Measurements from ENCODE around the gene EGLN3.

Gene EGLN3

GRCh38 chr14:33917661-33918060 is 33.2 kb downstream of the EGLN3 start:
- TF ChIP-seq GLIS3 (CRISPR knock-in tag; IDR thresholded peaks at IDR 0.05) = no peak
- no peak for TF ChIP-seq CSDC2 (CRISPR knock-in tag; IDR thresholded peaks at IDR 0.05)
- TF ChIP-seq ZC3H10 (CRISPR knock-in tag; IDR thresholded peaks at IDR 0.05) = no peak
- no peak for ATAC-seq

- no peak for TF ChIP-seq ZNF70 (CRISPR knock-in tag; IDR thresholded peaks at IDR 0.05)
- TF ChIP-seq ZC3H10 (CRISPR knock-in tag; IDR thresholded peaks at IDR 0.05) = no peak
- no peak for TF ChIP-seq ZNF565 (CRISPR knock-in tag; conservative IDR thresholded peaks at IDR 0.05; ENCODE audit: low read depth)
- TF ChIP-seq BACH2 (CRISPR knock-in tag; IDR thresholded peaks at IDR 0.05; ENCODE audit: borderline replicate concordance) = no peak
- TF ChIP-seq ZNF8 (CRISPR knock-in tag; IDR thresholded peaks at IDR 0.05) = no peak
- TF ChIP-seq PPARA (CRISPR knock-in tag; IDR thresholded peaks at IDR 0.05; ENCODE audit: borderline replicate concordance) = no peak
- TF ChIP-seq PATZ1 (CRISPR knock-in tag; IDR thresholded peaks at IDR 0.05; ENCODE audit: borderline replicate concordance) = no peak
- no peak for TF ChIP-seq ZFP3 (CRISPR knock-in tag; IDR thresholded peaks at IDR 0.05)
- TF ChIP-seq ISL1 (CRISPR knock-in tag; IDR thresholded peaks at IDR 0.05) = no peak
- TF ChIP-seq GLIS3 (CRISPR knock-in tag; IDR thresholded peaks at IDR 0.05) = no peak
- TF ChIP-seq TOX (CRISPR knock-in tag; IDR thresholded peaks at IDR 0.05; ENCODE audit: borderline replicate concordance) = no peak
- ATAC-seq = no peak
These were observed 34.0 kb downstream of the EGLN3 start for GRCh38 chr14:33916663-33917565.

GRCh38 chr14:33915682-33916081 is 35.2 kb downstream of the EGLN3 start:
- TF ChIP-seq ZFP3 (CRISPR knock-in tag; IDR thresholded peaks at IDR 0.05) (no peak), BACH2 (CRISPR knock-in tag; IDR thresholded peaks at IDR 0.05; ENCODE audit: borderline replicate concordance) (no peak), ZNF565 (CRISPR knock-in tag; conservative IDR thresholded peaks at IDR 0.05; ENCODE audit: low read depth) (no peak), PATZ1 (CRISPR knock-in tag; IDR thresholded peaks at IDR 0.05; ENCODE audit: borderline replicate concordance) (no peak), SNAI2 (CRISPR knock-in tag; IDR thresholded peaks at IDR 0.05) (no peak), POU6F1 (CRISPR knock-in tag; IDR thresholded peaks at IDR 0.05; ENCODE audit: borderline replicate concordance, low read depth) (no peak), CREB5 (CRISPR knock-in tag; IDR thresholded peaks at IDR 0.05; ENCODE audit: low read depth) (no peak), ISL1 (CRISPR knock-in tag; IDR thresholded peaks at IDR 0.05) (no peak), CSDC2 (CRISPR knock-in tag; IDR thresholded peaks at IDR 0.05) (no peak), ZNF70 (CRISPR knock-in tag; IDR thresholded peaks at IDR 0.05) (no peak), ESRRG (CRISPR knock-in tag; IDR thresholded peaks at IDR 0.05) (no peak), PPARA (CRISPR knock-in tag; IDR thresholded peaks at IDR 0.05; ENCODE audit: borderline replicate concordance) (no peak), RARB (CRISPR knock-in tag; IDR thresholded peaks at IDR 0.05) (no peak), ZNF8 (CRISPR knock-in tag; IDR thresholded peaks at IDR 0.05) (no peak), ZC3H10 (CRISPR knock-in tag; IDR thresholded peaks at IDR 0.05) (no peak), GLIS3 (CRISPR knock-in tag; IDR thresholded peaks at IDR 0.05) (no peak), ARNTL (CRISPR knock-in tag; IDR thresholded peaks at IDR 0.05; ENCODE audit: borderline replicate concordance, low read depth) (no peak), CSRNP3 (CRISPR knock-in tag; IDR thresholded peaks at IDR 0.05) (no peak), OSR1 (CRISPR knock-in tag; IDR thresholded peaks at IDR 0.05) (no peak)
- ATAC-seq = no peak; the same call in 2 of the 3 replicates
